Gastrocnemius medialis (tissue), 4 donors: ENCODE results near the gene ZNF423. TPM values are rescaled to one million over a fixed set of nuclear protein-coding genes. Genes with fewer than 3 reads are reported as not detected.

Experiments used
- ATAC-seq, 2 donors: fragments of 150-250 bp; one replicate each; pipeline ENCODE4 v1.9.1; 2016
- DNase-seq, 2 donors: peaks; one replicate each; pipeline ENCODE4 v3.0.0-alpha.2; 2019
- H3K27ac ChIP-seq, 4 donors: fragments of 200-600 bp; sonication (generic); 1 replicate in 1 of 4; 2 replicates in 3 of 4; pipeline ENCODE4 v1.5.1; 2016 to 2018; ENCODE audit warnings: mild to moderate bottlenecking in 2 of 4, moderate library complexity in 1 of 4
- H3K27me3 ChIP-seq, 3 donors: fragments of 200-600 bp; sonication (generic) in 2 of 3; 1 replicate in 1 of 3; 2 replicates in 2 of 3; pipeline versions ENCODE4 v1.5.1 to v1.6.0; 2016 to 2019; ENCODE audit warnings: mild to moderate bottlenecking in 1 of 3, moderate library complexity in 1 of 3
- H3K36me3 ChIP-seq, 2 donors: fragments of 200-600 bp; sonication (generic) in 1 of 2; one replicate each; pipeline ENCODE4 v1.5.1; 2017 to 2018
- H3K4me1 ChIP-seq, 2 donors: fragments of 200-600 bp; sonication (generic) in 1 of 2; one replicate each; pipeline ENCODE4 v1.5.1; 2016 to 2017; ENCODE audit warnings: mild to moderate bottlenecking in 2 of 2
- H3K4me3 ChIP-seq, 4 donors: fragments of 200-600 bp; sonication (generic) in 3 of 4; 1 replicate in 1 of 4; 2 replicates in 3 of 4; pipeline ENCODE4 v1.5.1; 2016 to 2019; ENCODE audit warnings: mild to moderate bottlenecking in 2 of 4
- H3K9me3 ChIP-seq, 3 donors: fragments of 200-600 bp; sonication (generic) in 2 of 3; 1 replicate in 1 of 3; 2 replicates in 2 of 3; pipeline ENCODE4 v1.5.1; 2016 to 2019
- CTCF ChIP-seq, 5 experiments: fragments of 450-650 bp in 3 of 5; fragments of 200-600 bp in 2 of 5; sonication (generic) in 2 of 5; IDR thresholded peaks in 4 of 5; conservative IDR thresholded peaks in 1 of 5; 1 replicate in 4 of 5; 2 replicates in 1 of 5; pipeline ENCODE4 v1.5.1; 2016 to 2019; ENCODE audit warnings: antibody characterized with exemption in 5 of 5, mild to moderate bottlenecking in 3 of 5, moderate library complexity in 3 of 5
- POLR2A ChIP-seq, 2 donors: fragments of 450-650 bp; IDR thresholded peaks; one replicate each; pipeline ENCODE4 v1.6.1; 2017; ENCODE audit warnings: antibody characterized with exemption in 2 of 2, mild to moderate bottlenecking in 2 of 2, moderate library complexity in 2 of 2
- in situ Hi-C, 4 donors: fragments of 200-750 bp; cut with MboI; loops; one replicate each; pipeline versions ENCODE4 v1.15.0 to v1.8.0; 2017; ENCODE audit warnings: low sequenced_read_pairs in 4 of 4
- intact Hi-C: fragments of 100-400 bp; cut with DNase I; formaldehyde crosslinking; loops from one replicate; pipeline ENCODE4 v1.15.1; 2023; ENCODE audit warnings: low total_unique reads
- total RNA-seq, 4 donors: library from RNA; depleted of rRNA; stranded (reverse); fragments of >200 nt; gene quantifications; one replicate each; pipeline versions ENCODE4 v1.1.0 to v1.2.3, GENCODE V29; 2016

The ZNF423 gene
- total RNA-seq, 4 donors from 2014 or later = 8.4 to 15.8 (median 12.5) TPM

GRCh38 chr16:49623501-49624266 is 232.2 kb downstream of the ZNF423 start:
- peaks cover 22% of the 10 kb centered on the region in 2 donors for H3K4me1 ChIP-seq
- TF ChIP-seq POLR2A (IDR thresholded peaks at IDR 0.05) (no peak), CTCF (IDR thresholded peaks at IDR 0.05 in 4 of 5, conservative IDR thresholded peaks at IDR 0.05 in 1 of 5) (no peak)
- intact Hi-C loops (no loop called here), in situ Hi-C loops (loop anchor here (25.0 kb wide), 1 partner anchor 239 kb away; the partner anchor contains the start of gene ZNF423 (in 4 of the 4))
- H3K36me3 ChIP-seq = no peaks in the 10 kb centered on the region
- DNase-seq (no peak), ATAC-seq (no peak)
- H3K27me3 ChIP-seq = no peaks in the 10 kb centered on the region
- no peak overlapping the region for H3K4me3 ChIP-seq
- H3K9me3 ChIP-seq = no peaks in the 10 kb centered on the region
- H3K27ac ChIP-seq = no peak overlapping the region

- in situ Hi-C loops = loop anchor here (25.0 kb wide), 1 partner anchor 240 kb away; the partner anchor contains the start of gene ZNF423 (in 4 of the 4)
- peaks cover 22% of the 10 kb centered on the region in 2 donors for H3K4me1 ChIP-seq
- no peak overlapping the region for H3K4me3 ChIP-seq
- DNase-seq (peak in 1 of 2 donors; percentile 7), ATAC-seq (no peak)
- intact Hi-C loops = no loop called here
- H3K36me3 ChIP-seq = no peaks in the 10 kb centered on the region
- H3K9me3 ChIP-seq = no peaks in the 10 kb centered on the region
- no peaks in the 10 kb centered on the region for H3K27me3 ChIP-seq
- peak overlapping the region in 1 of 4 donors; percentile 18 for H3K27ac ChIP-seq
- no peak for TF ChIP-seq POLR2A (IDR thresholded peaks at IDR 0.05)
These were observed 233.2 kb downstream of the ZNF423 start for GRCh38 chr16:49622421-49623402.

- H3K27ac ChIP-seq = no peak overlapping the region
- no peaks in the 10 kb centered on the region for H3K9me3 ChIP-seq
- in situ Hi-C loops = loop anchor here (25.0 kb wide), 1 partner anchor 240 kb away; the partner anchor contains the start of gene ZNF423 (in 4 of the 4)
- H3K4me1 ChIP-seq = peaks cover 22% of the 10 kb centered on the region in 2 donors
- H3K36me3 ChIP-seq = no peaks in the 10 kb centered on the region
- DNase-seq (peak in 1 of 2 donors; percentile 3), ATAC-seq (no peak)
- TF ChIP-seq CTCF (IDR thresholded peaks at IDR 0.05 in 4 of 5, conservative IDR thresholded peaks at IDR 0.05 in 1 of 5) = no peak
- TF ChIP-seq POLR2A (IDR thresholded peaks at IDR 0.05) = no peak
- H3K27me3 ChIP-seq = no peaks in the 10 kb centered on the region
- H3K4me3 ChIP-seq = no peak overlapping the region
- intact Hi-C loops = no loop called here
These were observed 233.9 kb downstream of the ZNF423 start for GRCh38 chr16:49622084-49622390.

- H3K4me3 ChIP-seq = no peak overlapping the region
- no peak for TF ChIP-seq CTCF (IDR thresholded peaks at IDR 0.05 in 4 of 5, conservative IDR thresholded peaks at IDR 0.05 in 1 of 5)
- no peak for TF ChIP-seq POLR2A (IDR thresholded peaks at IDR 0.05)
- ATAC-seq (no peak), DNase-seq (peak in 1 of 2 donors; percentile 4)
- in situ Hi-C loops (loop anchor here (25.0 kb wide), 1 partner anchor 241 kb away; the partner anchor contains the start of gene ZNF423 (in 4 of the 4)), intact Hi-C loops (no loop called here)
- H3K4me1 ChIP-seq = peaks cover 22% of the 10 kb centered on the region in 2 donors
- no peaks in the 10 kb centered on the region for H3K27me3 ChIP-seq
- no peaks in the 10 kb centered on the region for H3K36me3 ChIP-seq
- peak overlapping the region; percentile 58 to 83 (median 71) for H3K27ac ChIP-seq
- no peaks in the 10 kb centered on the region for H3K9me3 ChIP-seq
These were observed 234.4 kb downstream of the ZNF423 start for GRCh38 chr16:49621241-49622083.
